ENCODE measurements around the gene AGT. TPM values are rescaled to one million over a fixed set of nuclear protein-coding genes. Genes with fewer than 3 reads are reported as not detected.

AGT gene
- total RNA-seq, 4 donors from 2014 or later: 17.3 to 49.6 (median 34.5) TPM

GRCh38 chr1:230684998-230685397 lies 28.9 kb downstream of the AGT start:
- DNase-seq (no peak), ATAC-seq (no peak)
- Histone ChIP-seq H3K4me3 (no peak overlapping the region), H3K36me3 (peaks cover 0 to 72% of the 10 kb centered on the region in 2 donors), H3K9me3 (no peaks in the 10 kb centered on the region), H3K27ac (no peak overlapping the region), H3K27me3 (no peaks in the 10 kb centered on the region), H3K4me1 (peaks cover 13 to 20% of the 10 kb centered on the region in 2 donors)
- in situ Hi-C loops (cut with MboI; ENCODE audit: low sequenced_read_pairs in 4 of 4) (no loop called here), intact Hi-C loops (cut with DNase I; ENCODE audit: low total_unique reads) (no loop called here)
- no peak for TF ChIP-seq CTCF (IDR thresholded peaks at IDR 0.05 in 4 of 5, conservative IDR thresholded peaks at IDR 0.05 in 1 of 5)
- TF ChIP-seq POLR2A (IDR thresholded peaks at IDR 0.05): no peak

GRCh38 chr1:230684146-230684545 lies 29.8 kb downstream of the AGT start:
- Histone ChIP-seq H3K27ac (no peak overlapping the region), H3K4me3 (no peak overlapping the region), H3K9me3 (no peaks in the 10 kb centered on the region), H3K27me3 (no peaks in the 10 kb centered on the region), H3K36me3 (peaks cover 0 to 72% of the 10 kb centered on the region in 2 donors), H3K4me1 (peaks cover 13 to 20% of the 10 kb centered on the region in 2 donors)
- in situ Hi-C loops (cut with MboI; ENCODE audit: low sequenced_read_pairs in 4 of 4): no loop called here
- ATAC-seq (no peak), DNase-seq (no peak)
- no peak for TF ChIP-seq CTCF (IDR thresholded peaks at IDR 0.05 in 4 of 5, conservative IDR thresholded peaks at IDR 0.05 in 1 of 5)
- no peak for TF ChIP-seq POLR2A (IDR thresholded peaks at IDR 0.05)
- intact Hi-C loops (cut with DNase I; ENCODE audit: low total_unique reads): no loop called here

GRCh38 chr1:230682882-230683610 lies 30.9 kb downstream of the AGT start:
- Histone ChIP-seq H3K27me3 (no peaks in the 10 kb centered on the region), H3K27ac (peak overlapping the region in 2 of 4 donors; percentile 22 to 55), H3K4me1 (peaks cover 13 to 20% of the 10 kb centered on the region in 2 donors), H3K4me3 (no peak overlapping the region), H3K36me3 (peaks cover 0 to 71% of the 10 kb centered on the region in 2 donors), H3K9me3 (no peaks in the 10 kb centered on the region)
- ATAC-seq (no peak), DNase-seq (no peak)
- intact Hi-C loops (cut with DNase I; ENCODE audit: low total_unique reads): no loop called here
- no peak for TF ChIP-seq POLR2A (IDR thresholded peaks at IDR 0.05)
- no peak for TF ChIP-seq CTCF (IDR thresholded peaks at IDR 0.05 in 4 of 5, conservative IDR thresholded peaks at IDR 0.05 in 1 of 5)
- in situ Hi-C loops (cut with MboI; ENCODE audit: low sequenced_read_pairs in 4 of 4): no loop called here

GRCh38 chr1:230682274-230682673 lies 31.6 kb downstream of the AGT start:
- in situ Hi-C loops (cut with MboI; ENCODE audit: low sequenced_read_pairs in 4 of 4): no loop called here
- ATAC-seq (peak; percentile 41 to 51), DNase-seq (peak in 1 of 2 donors; percentile 14)
- Histone ChIP-seq H3K27me3 (no peaks in the 10 kb centered on the region), H3K9me3 (no peaks in the 10 kb centered on the region), H3K4me1 (peaks cover 13 to 20% of the 10 kb centered on the region in 2 donors), H3K27ac (peak overlapping the region in 3 of 4 donors; percentile 41 to 57 (median 55)), H3K4me3 (no peak overlapping the region), H3K36me3 (peaks cover 0 to 71% of the 10 kb centered on the region in 2 donors)
- TF ChIP-seq CTCF (IDR thresholded peaks at IDR 0.05 in 4 of 5, conservative IDR thresholded peaks at IDR 0.05 in 1 of 5) (no peak), POLR2A (IDR thresholded peaks at IDR 0.05) (no peak)
- intact Hi-C loops (cut with DNase I; ENCODE audit: low total_unique reads): no loop called here

Measured in gastrocnemius medialis (tissue), 4 donors.